ENCODE results near the gene STK17A.
"Not testable (repeated sequence)": the region's sequence is repeated elsewhere in the genome, so short reads cannot be mapped to it uniquely, and the experiment has no call there.

STK17A gene

DNA sequence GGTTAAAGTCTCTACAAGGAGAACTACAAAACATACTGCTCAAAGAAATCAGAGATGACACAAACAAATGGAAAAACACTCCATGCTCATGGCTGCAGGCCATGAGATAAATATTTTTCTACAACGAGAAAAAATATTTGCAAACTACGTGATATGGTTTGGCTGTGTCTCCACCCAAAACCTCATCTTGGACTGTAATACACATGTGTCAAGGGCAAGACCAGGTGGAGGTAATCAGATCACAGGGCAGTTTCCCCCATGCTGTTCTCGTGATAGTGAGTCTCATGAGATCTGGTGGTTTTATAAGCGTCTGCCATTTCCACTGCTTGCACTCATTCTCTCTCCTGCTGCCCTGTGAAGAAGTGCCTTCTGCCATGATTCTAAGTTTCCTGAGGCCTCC, 88.6 kb downstream of the STK17A start:
- no peak for DNase-seq (ENCODE audit: low read depth)
- no peak overlapping the region for H3K4me3 ChIP-seq (ENCODE audit: low read depth, low read length)
- TF ChIP-seq, protein P1, sequence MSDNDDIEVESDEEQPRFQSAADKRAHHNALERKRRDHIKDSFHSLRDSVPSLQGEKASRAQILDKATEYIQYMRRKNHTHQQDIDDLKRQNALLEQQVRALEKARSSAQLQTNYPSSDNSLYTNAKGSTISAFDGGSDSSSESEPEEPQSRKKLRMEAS (IDR thresholded peaks at IDR 0.05; ENCODE audit: low read depth, low read length), result no peak
- TF ChIP-seq, protein P2, sequence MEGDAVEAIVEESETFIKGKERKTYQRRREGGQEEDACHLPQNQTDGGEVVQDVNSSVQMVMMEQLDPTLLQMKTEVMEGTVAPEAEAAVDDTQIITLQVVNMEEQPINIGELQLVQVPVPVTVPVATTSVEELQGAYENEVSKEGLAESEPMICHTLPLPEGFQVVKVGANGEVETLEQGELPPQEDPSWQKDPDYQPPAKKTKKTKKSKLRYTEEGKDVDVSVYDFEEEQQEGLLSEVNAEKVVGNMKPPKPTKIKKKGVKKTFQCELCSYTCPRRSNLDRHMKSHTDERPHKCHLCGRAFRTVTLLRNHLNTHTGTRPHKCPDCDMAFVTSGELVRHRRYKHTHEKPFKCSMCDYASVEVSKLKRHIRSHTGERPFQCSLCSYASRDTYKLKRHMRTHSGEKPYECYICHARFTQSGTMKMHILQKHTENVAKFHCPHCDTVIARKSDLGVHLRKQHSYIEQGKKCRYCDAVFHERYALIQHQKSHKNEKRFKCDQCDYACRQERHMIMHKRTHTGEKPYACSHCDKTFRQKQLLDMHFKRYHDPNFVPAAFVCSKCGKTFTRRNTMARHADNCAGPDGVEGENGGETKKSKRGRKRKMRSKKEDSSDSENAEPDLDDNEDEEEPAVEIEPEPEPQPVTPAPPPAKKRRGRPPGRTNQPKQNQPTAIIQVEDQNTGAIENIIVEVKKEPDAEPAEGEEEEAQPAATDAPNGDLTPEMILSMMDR (IDR thresholded peaks at IDR 0.05; ENCODE audit: low read depth, low read length), result no peak
- TF ChIP-seq POLR2A (IDR thresholded peaks at IDR 0.05; ENCODE audit: extremely low read depth, insufficient read length) (no peak), MYC (IDR thresholded peaks at IDR 0.05; ENCODE audit: low read depth, low read length) (no peak)

DNA sequence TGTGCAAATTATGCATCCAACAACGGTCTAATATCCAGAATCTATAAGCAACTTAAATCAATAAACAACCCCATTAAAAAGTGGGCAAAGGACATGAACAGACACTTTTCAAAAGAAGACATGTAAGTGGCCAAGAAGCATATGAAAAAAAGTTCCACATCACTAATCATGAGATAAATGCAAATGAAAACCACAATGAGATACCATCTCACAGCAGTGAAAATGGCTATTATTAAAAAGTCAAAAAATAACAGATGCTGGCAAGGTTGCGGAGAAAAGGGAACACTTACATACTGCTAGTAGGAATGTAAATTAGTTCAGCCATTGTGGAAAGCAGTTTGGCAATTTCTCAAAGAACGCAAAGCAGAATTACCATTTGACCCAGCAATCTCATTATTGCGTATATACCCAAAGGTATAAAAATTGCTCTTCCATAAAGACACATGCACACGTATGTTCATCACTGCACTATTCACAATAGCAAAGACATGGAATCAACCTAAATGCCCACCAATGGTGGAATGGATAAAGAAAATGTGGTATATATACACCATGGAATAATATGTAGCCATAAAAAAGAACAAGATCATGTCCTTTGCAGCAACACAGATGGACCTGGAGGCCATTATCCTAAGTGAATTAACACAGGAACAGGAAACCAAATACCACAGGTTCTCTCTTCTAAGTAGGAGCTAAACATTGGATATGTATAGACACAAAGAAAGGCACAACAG, 90.5 kb downstream of the STK17A start:
- not testable (repeated sequence) for H3K4me3 ChIP-seq (ENCODE audit: low read depth, low read length); DNase-seq (ENCODE audit: low read depth)

DNA sequence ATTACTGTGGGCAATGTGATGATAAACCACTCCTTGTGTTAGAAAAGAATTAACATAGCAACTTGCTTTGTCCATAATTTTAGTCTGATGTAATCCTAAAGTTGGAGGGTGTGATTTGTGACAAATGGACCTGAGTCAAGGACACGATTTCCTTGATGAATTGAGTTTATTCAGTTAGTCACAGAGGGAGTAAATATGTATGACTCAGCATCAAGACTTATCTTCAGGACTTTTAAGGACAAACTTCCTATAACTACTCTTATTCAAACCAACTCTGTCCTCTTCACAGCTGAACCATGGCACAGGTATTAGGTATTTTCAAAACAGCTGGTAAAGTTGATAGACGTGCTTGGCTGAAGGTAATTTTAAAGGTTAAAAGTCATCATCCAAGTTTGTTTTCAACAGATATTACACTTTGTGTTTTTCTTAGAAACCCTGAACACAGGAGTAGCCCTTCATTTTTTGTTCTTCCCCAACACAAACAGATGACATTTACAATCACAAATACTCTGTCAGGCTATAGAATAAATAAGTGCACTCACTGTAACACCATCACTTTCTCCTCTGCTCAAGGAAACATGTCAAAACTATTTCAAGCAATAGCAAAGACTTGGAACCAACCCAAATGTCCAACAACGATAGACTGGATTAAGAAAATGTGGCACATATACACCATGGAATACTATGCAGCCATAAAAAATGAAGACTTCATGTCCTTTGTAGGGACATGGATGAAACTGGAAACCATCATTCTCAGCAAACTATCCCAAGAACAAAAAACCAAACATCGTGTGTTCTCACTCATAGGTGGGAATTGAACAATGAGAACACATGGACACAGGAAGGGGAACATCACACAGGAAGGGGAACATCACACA, 91.9 kb downstream of the STK17A start:
- no peak overlapping the region for H3K4me3 ChIP-seq (ENCODE audit: low read depth, low read length)
- no peak for DNase-seq (ENCODE audit: low read depth)
- no peak for TF ChIP-seq MYC (IDR thresholded peaks at IDR 0.05; ENCODE audit: low read depth, low read length)
- TF ChIP-seq, protein P2 (IDR thresholded peaks at IDR 0.05; ENCODE audit: low read depth, low read length), result no peak
- TF ChIP-seq, protein P1 (IDR thresholded peaks at IDR 0.05; ENCODE audit: low read depth, low read length), result no peak

Data from NB4 (cell line).